Measurements from ENCODE around the gene CEBPA. TPM values are rescaled to one million over a fixed set of nuclear protein-coding genes. Genes with fewer than 3 reads are reported as not detected.

The CEBPA gene
- total RNA-seq, 4 donors from 2014 or later = 36.3 to 160 (median 89.2) TPM

GRCh38 chr19:33290956-33291622 is 11.2 kb downstream of the CEBPA start:
- DNase-seq = peak in 2 of 3 donors; percentile 79 to 86
- Histone ChIP-seq H3K27me3 (no peaks in the 10 kb centered on the region), H3K4me1 (peaks cover 0 to 42% (median 14%) of the 10 kb centered on the region in 4 donors), H3K27ac (peak overlapping the region in 3 of 4 donors; percentile 74 to 98 (median 85)), H3K4me3 (no peak overlapping the region), H3K36me3 (no peaks in the 10 kb centered on the region), H3K9me3 (peaks cover 0 to 12% (median 0%) of the 10 kb centered on the region in 4 donors)
- TF ChIP-seq, protein P1, sequence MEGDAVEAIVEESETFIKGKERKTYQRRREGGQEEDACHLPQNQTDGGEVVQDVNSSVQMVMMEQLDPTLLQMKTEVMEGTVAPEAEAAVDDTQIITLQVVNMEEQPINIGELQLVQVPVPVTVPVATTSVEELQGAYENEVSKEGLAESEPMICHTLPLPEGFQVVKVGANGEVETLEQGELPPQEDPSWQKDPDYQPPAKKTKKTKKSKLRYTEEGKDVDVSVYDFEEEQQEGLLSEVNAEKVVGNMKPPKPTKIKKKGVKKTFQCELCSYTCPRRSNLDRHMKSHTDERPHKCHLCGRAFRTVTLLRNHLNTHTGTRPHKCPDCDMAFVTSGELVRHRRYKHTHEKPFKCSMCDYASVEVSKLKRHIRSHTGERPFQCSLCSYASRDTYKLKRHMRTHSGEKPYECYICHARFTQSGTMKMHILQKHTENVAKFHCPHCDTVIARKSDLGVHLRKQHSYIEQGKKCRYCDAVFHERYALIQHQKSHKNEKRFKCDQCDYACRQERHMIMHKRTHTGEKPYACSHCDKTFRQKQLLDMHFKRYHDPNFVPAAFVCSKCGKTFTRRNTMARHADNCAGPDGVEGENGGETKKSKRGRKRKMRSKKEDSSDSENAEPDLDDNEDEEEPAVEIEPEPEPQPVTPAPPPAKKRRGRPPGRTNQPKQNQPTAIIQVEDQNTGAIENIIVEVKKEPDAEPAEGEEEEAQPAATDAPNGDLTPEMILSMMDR (IDR thresholded peaks at IDR 0.05) = peak in 3 of 6 experiments; percentile 20 to 31 (median 30)
- TF ChIP-seq POLR2A (IDR thresholded peaks at IDR 0.05) = no peak

DNA sequence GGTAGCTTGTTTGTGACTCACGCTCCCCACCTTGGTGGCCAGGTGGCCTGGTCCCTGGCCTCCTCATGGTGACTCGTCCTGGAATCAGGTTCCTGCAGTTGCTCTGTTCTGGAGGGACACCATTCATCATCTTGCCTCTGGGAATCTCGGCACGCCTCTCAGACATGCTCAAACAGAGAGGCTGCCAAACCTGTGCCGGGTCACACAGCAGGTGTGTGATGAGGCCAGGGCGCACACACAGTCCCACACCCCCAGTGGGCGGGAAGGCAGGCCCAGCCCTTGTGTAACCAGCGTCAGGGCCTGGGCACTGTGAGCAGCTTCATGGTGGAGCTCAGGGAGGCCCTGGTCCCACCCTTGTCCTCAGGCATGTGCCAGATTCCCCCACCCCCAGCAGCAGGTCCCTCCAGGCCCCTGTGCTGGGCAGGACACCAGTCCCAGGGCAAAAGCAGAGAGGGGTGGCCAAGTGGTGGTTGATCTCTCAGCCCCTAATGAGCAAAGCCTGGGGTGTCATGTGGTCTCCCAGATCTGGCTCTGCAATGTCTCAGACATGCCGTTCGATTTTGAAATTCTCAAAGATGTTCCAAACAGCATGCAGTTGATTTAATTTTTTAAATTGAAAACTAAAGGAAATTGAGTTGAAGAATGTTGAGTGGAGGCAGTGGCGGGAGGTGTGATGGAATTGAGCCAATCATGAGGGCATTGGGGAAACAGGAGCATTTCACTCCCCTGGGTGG is 12.1 kb downstream of the CEBPA start:
- no peaks in the 10 kb centered on the region for H3K36me3 ChIP-seq
- DNase-seq = no peak
- peaks cover 0 to 51% (median 14%) of the 10 kb centered on the region in 4 donors for H3K4me1 ChIP-seq
- no peaks in the 10 kb centered on the region for H3K27me3 ChIP-seq
- peak overlapping the region in 2 of 4 donors; percentile 85 to 98 for H3K27ac ChIP-seq
- H3K4me3 ChIP-seq = no peak overlapping the region
- TF ChIP-seq POLR2A (IDR thresholded peaks at IDR 0.05) = no peak
- TF ChIP-seq, protein P1 (IDR thresholded peaks at IDR 0.05) = no peak
- H3K9me3 ChIP-seq = peaks cover 0 to 12% (median 0%) of the 10 kb centered on the region in 4 donors

DNA sequence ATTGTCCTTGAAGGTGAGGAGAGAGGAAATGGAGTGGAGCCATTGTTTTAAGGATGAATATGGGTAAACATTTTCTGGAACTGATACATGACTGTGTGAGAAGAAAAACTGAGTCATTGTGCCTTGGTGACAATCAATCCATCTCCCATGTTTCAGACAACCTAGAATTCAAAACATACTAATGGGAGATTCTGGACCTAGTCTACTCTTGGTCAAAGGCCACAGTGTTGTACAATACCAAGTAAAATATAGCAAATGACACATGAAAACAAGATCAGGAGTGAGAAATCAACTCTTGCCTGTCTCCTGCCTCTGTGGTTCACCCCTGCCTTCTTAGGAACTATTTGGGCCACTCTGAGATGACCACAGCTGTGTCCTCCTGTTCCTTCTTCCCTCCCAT is 13.1 kb downstream of the CEBPA start:
- no peaks in the 10 kb centered on the region for H3K36me3 ChIP-seq
- no peaks in the 10 kb centered on the region for H3K27me3 ChIP-seq
- H3K27ac ChIP-seq = peak overlapping the region in 1 of 4 donors; percentile 98
- no peak overlapping the region for H3K4me3 ChIP-seq
- no peak for DNase-seq
- peaks cover 0 to 51% (median 14%) of the 10 kb centered on the region in 4 donors for H3K4me1 ChIP-seq
- peaks cover 0 to 12% (median 0%) of the 10 kb centered on the region in 4 donors for H3K9me3 ChIP-seq
- TF ChIP-seq, protein P1 (IDR thresholded peaks at IDR 0.05) = no peak
- no peak for TF ChIP-seq POLR2A (IDR thresholded peaks at IDR 0.05)

GRCh38 chr19:33288666-33289065 is 13.7 kb downstream of the CEBPA start:
- H3K9me3 ChIP-seq = peaks cover 0 to 12% (median 0%) of the 10 kb centered on the region in 4 donors
- H3K27me3 ChIP-seq = no peaks in the 10 kb centered on the region
- H3K4me3 ChIP-seq = no peak overlapping the region
- H3K27ac ChIP-seq = no peak overlapping the region
- H3K4me1 ChIP-seq = peaks cover 0 to 47% (median 14%) of the 10 kb centered on the region in 4 donors
- no peaks in the 10 kb centered on the region for H3K36me3 ChIP-seq
- DNase-seq = no peak
- TF ChIP-seq, protein P1 (IDR thresholded peaks at IDR 0.05) = no peak
- TF ChIP-seq POLR2A (IDR thresholded peaks at IDR 0.05) = no peak

- Histone ChIP-seq H3K27me3 (no peaks in the 10 kb centered on the region), H3K27ac (no peak overlapping the region)
Observed at GRCh38 chr19:33287927-33288326, 14.4 kb downstream of the CEBPA start.

More at GRCh38 chr19:33287927-33288326, 14.4 kb downstream of the CEBPA start:
- H3K4me3 ChIP-seq = no peak overlapping the region
- H3K4me1 ChIP-seq = peaks cover 0 to 40% (median 12%) of the 10 kb centered on the region in 4 donors
- TF ChIP-seq POLR2A (IDR thresholded peaks at IDR 0.05) = no peak
- TF ChIP-seq, protein P1 (IDR thresholded peaks at IDR 0.05) = no peak
- DNase-seq = no peak
- peaks cover 0 to 12% (median 0%) of the 10 kb centered on the region in 4 donors for H3K9me3 ChIP-seq
- H3K36me3 ChIP-seq = no peaks in the 10 kb centered on the region
